ENCODE data around the gene TCOF1. TPM values are rescaled to one million over a fixed set of nuclear protein-coding genes. Genes with fewer than 3 reads are reported as not detected.

The TCOF1 gene
- total RNA-seq, 1 donor from 2014 or later, result 65.3 TPM

DNA sequence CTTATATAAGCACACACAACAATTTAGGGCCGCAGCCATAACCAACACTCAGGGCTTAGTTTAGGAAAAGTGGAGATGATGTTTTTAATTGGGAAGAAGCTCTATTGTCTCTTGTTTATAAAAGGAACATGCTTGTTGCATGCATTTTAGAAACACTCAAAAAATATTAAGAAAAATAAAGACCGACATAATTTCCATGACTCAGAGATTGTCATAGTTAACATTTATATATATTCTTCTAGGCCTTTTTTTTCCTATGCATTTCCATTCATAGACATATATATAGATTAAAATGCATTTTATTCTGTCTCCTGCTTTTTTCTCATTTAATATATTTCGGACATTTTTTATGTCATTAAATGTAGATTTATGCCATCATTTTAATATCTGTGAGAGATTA lies 41.2 kb upstream of the TCOF1 start:
- no peak for DNase-seq (ENCODE audit: extremely low spot score, unreplicated experiment)
- TF ChIP-seq CTCF (conservative IDR thresholded peaks at IDR 0.05), result no peak
- Mint-ChIP-seq H3K4me3 (no peak overlapping the region), H3K27ac (no peak overlapping the region), H3K9me3 (no peaks in the 10 kb centered on the region), H3K4me1 (ENCODE audit: unreplicated experiment) (peaks cover 54% of the 10 kb centered on the region), H3K27me3 (no peaks in the 10 kb centered on the region), H3K36me3 (no peaks in the 10 kb centered on the region)

DNA sequence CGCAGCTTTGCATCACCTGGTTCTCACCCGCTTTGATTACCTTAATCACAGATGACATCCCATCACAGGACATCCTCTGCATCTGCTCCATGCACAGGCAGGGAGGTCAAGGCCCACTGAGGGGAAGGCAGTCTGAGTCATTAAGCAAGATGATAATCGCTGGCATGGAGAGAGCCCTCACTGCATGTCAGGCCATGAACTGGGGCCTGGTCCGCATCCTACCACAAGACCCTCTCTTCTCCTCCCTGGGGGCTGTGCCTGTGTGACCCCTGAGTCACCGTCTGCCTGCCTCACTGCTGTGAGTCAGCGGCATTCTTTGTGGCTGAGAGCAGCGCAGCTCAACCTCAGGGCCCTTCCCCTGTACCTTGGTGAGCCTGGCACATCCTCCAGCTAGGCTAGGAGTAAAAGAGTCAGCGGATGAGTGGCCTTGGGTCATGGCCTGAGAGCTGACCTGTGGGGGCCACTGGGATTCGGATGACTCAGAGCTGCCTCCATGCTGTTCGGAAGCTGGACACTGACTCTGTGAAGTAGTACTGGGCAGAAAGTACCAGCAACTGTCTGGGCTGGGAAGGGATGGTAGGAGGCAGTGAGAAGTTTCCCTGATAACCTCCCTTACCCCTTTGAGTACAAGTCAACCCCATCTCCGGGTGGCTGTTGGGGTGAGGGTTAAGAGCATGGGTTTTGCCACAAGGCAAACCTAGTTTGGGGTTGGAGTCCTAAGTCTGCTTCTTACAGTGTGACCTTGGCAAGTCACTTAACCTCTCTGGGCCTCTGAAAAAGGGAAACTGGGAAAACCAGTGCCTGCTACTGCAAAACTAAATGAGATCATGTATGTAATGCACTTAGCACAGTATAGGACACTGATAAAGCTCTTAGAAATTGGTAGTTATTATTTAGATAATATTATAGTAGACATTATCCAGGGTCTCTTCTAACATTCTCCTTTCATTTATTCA lies 40.2 kb upstream of the TCOF1 start:
- H3K27ac Mint-ChIP-seq, result peak overlapping the region; percentile 56
- H3K4me3 Mint-ChIP-seq, result no peak overlapping the region
- no peak for TF ChIP-seq CTCF (conservative IDR thresholded peaks at IDR 0.05)
- peaks cover 55% of the 10 kb centered on the region for H3K4me1 Mint-ChIP-seq (ENCODE audit: unreplicated experiment)
- no peaks in the 10 kb centered on the region for H3K27me3 Mint-ChIP-seq
- no peaks in the 10 kb centered on the region for H3K9me3 Mint-ChIP-seq
- DNase-seq (ENCODE audit: extremely low spot score, unreplicated experiment), result no peak
- no peaks in the 10 kb centered on the region for H3K36me3 Mint-ChIP-seq

DNA sequence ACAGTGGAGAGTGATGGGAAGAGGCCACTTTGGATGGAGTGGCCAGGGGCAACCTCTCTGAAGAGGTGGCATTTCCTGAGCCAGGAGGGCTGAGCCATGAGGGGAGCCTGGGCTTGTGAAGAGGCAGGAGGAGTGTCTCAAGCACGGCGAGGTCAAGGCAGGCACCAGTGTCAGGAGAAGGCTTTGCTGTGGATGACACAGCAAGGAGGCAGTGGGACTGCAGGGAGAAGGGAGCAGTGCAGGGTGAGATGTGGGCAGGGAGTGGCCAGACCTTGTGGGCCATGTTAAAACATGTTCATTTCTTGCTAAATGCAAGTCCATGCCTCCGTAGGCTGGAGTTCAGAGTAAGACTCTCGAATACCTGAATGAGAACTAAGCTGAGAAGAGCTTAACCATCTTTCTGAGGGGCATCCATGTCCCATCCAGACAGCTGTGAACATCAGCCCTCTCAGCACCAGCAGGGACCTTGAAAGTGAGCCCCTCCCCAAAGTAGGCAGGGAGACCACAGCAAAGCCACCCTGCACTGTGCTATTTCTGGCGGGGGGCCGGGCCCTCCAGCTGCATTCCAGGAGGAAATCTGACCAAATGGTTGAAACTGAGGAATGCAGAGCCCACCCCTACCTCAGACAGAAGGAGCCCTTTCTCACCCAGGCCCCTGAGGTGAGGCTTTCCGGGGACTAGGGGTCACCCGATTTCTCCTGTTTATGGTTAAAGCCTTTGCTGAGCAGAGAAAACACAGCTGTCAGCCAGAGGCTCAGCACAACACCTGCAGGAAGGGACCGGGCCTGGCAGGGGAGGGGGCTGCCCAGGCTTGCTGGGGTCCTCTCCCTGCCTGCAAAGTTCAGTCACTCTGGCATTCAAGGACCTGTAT lies 38.6 kb upstream of the TCOF1 start:
- no peaks in the 10 kb centered on the region for H3K27me3 Mint-ChIP-seq
- no peaks in the 10 kb centered on the region for H3K36me3 Mint-ChIP-seq
- peak overlapping the region; percentile 17 for H3K4me3 Mint-ChIP-seq
- no peaks in the 10 kb centered on the region for H3K9me3 Mint-ChIP-seq
- peaks cover 50% of the 10 kb centered on the region for H3K4me1 Mint-ChIP-seq (ENCODE audit: unreplicated experiment)
- no peak for DNase-seq (ENCODE audit: extremely low spot score, unreplicated experiment)
- H3K27ac Mint-ChIP-seq, result peak overlapping the region; percentile 10
- no peak for TF ChIP-seq CTCF (conservative IDR thresholded peaks at IDR 0.05)

DNA sequence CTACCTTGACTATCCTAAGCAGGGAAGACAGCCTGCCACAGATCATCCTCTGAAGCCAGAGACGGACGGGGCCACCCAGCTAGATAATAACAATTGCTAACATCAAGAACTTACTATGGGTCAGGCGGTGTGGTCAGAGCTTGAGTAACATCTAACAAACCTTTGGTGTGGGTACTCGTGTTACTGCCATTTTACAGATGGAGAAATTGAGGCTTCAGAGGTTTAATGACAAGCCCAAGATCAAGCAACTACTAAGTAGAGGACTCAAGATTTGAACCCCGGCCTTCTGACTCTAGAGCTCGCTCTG lies 38.1 kb upstream of the TCOF1 start:
- peak overlapping the region; percentile 17 for H3K4me3 Mint-ChIP-seq

More for the DNA sequence above, 38.1 kb upstream of the TCOF1 start:
- no peak for TF ChIP-seq CTCF (conservative IDR thresholded peaks at IDR 0.05)
- Mint-ChIP-seq H3K27me3 (no peaks in the 10 kb centered on the region), H3K9me3 (no peaks in the 10 kb centered on the region), H3K36me3 (no peaks in the 10 kb centered on the region), H3K4me1 (ENCODE audit: unreplicated experiment) (peaks cover 46% of the 10 kb centered on the region), H3K27ac (peak overlapping the region; percentile 29)
- DNase-seq (ENCODE audit: extremely low spot score, unreplicated experiment), result no peak

Measured in type B pancreatic cell (in vitro differentiated cells).